Small intestine (tissue), 7 donors: ENCODE results near the gene PTPN6. TPM values are rescaled to one million over a fixed set of nuclear protein-coding genes. Genes with fewer than 3 reads are reported as not detected.

Experiments used
- DNase-seq, 2 donors: peaks; one replicate each; pipeline versions ENCODE4 v3.0.0 to v3.0.0-alpha.2; 2013
- FAIRE-seq: peaks from 2 replicates; lab custom pipeline; 2012; peaks lifted over from hg19 to GRCh38; lab: Jason Lieb, UNC
- H3K27ac ChIP-seq, 3 donors: one replicate each; pipeline ENCODE4 v1.5.1; 2013; ENCODE audit warnings: low read length in 2 of 3, mild to moderate bottlenecking in 2 of 3, control low read depth in 1 of 3, inconsistent platforms in 1 of 3, low read depth in 1 of 3, moderate library complexity in 1 of 3
- H3K27me3 ChIP-seq, 3 donors: one replicate each; pipeline ENCODE4 v1.6.1; 2013; ENCODE audit warnings: low read length in 3 of 3, inconsistent platforms in 1 of 3; ENCODE audit not compliant: control insufficient read depth in 3 of 3, insufficient read depth in 3 of 3
- H3K36me3 ChIP-seq, 3 donors: one replicate each; pipeline ENCODE4 v1.6.1; 2013; ENCODE audit warnings: low read length in 3 of 3, inconsistent platforms in 1 of 3, low read depth in 1 of 3, mild to moderate bottlenecking in 1 of 3, moderate library complexity in 1 of 3; ENCODE audit not compliant: control insufficient read depth in 3 of 3, insufficient read depth in 2 of 3
- H3K4me1 ChIP-seq, 3 donors: one replicate each; pipeline ENCODE4 v1.6.1; 2013; ENCODE audit warnings: low read length in 2 of 3, inconsistent platforms in 1 of 3, low read depth in 1 of 3, mild to moderate bottlenecking in 1 of 3, moderate library complexity in 1 of 3; ENCODE audit not compliant: control insufficient read depth in 3 of 3, insufficient read depth in 2 of 3
- H3K4me3 ChIP-seq, 3 donors: one replicate each; pipeline ENCODE4 v1.5.1; 2013; ENCODE audit warnings: low read length in 3 of 3, control low read depth in 1 of 3, inconsistent platforms in 1 of 3, low read depth in 1 of 3, mild to moderate bottlenecking in 1 of 3, moderate library complexity in 1 of 3
- H3K9me3 ChIP-seq, 2 donors: one replicate each; pipeline ENCODE4 v1.6.1; 2013; ENCODE audit warnings: low read depth in 1 of 2, low read length in 1 of 2; ENCODE audit not compliant: control insufficient read depth in 2 of 2, insufficient read depth in 1 of 2
- WGBS, 3 donors: extraction: QIAGEN DNeasy Blood & Tissue Kit; methylation state at CpG; one replicate each; pipeline ENCODE4 v1.1.7; 2013; 5-methylcytosine and 5-hydroxymethylcytosine counted together
- polyA plus RNA-seq, 4 donors: library from polyadenylated mRNA; stranded (reverse) in 3 of 4; unstranded in 1 of 4; fragments of 200-250 nt in 3 of 4; fragments of 120-200 nt in 1 of 4; gene quantifications; one replicate each; pipeline versions ENCODE4 v1.2.1 to v1.2.3, GENCODE V29; 2013
- donor health status: healthy with polysubstance abuse.
- donor health status: control.
- donor health status: control.
- donor health status: Bipolar disorder and iron deficiency.
- donor health status: healthy.

PTPN6 gene
- polyA plus RNA-seq, 4 donors: 37.4 to 81.1 (median 58.7) TPM

- Histone ChIP-seq H3K36me3 (peaks cover 0 to 72% (median 4%) of the 10 kb centered on the region in 3 donors), H3K27me3 (no peaks in the 10 kb centered on the region), H3K4me1 (peaks cover 0 to 23% (median 0%) of the 10 kb centered on the region in 3 donors), H3K4me3 (peak overlapping the region in 1 of 3 donors; percentile 1), H3K27ac (peak overlapping the region; percentile 28 to 83 (median 35)), H3K9me3 (no peaks in the 10 kb centered on the region)
- 59 to 80% (median 65%) methylated on average over 10 of the region's 10 CpGs for WGBS, 3 donors
- no peak for FAIRE-seq
- DNase-seq: no peak
Measured at GRCh38 chr12:6958609-6959057, 7.5 kb downstream of the PTPN6 start.

GRCh38 chr12:6959058-6959804 lies 8.1 kb downstream of the PTPN6 start:
- H3K36me3 ChIP-seq: peaks cover 0 to 73% (median 4%) of the 10 kb centered on the region in 3 donors
- H3K27me3 ChIP-seq: no peaks in the 10 kb centered on the region
- 56 to 83% (median 68%) methylated on average over 23 to 24 of the region's 24 CpGs for WGBS, 3 donors
- FAIRE-seq (no peak), DNase-seq (peak in 1 of 2 donors; percentile 52)
- H3K4me1 ChIP-seq: peaks cover 0 to 21% (median 0%) of the 10 kb centered on the region in 3 donors
- no peaks in the 10 kb centered on the region for H3K9me3 ChIP-seq
- peak overlapping the region in 1 of 3 donors; percentile 1 for H3K4me3 ChIP-seq
- peak overlapping the region; percentile 28 to 83 (median 35) for H3K27ac ChIP-seq

- Histone ChIP-seq H3K27me3 (no peaks in the 10 kb centered on the region), H3K36me3 (peaks cover 0 to 75% (median 4%) of the 10 kb centered on the region in 3 donors), H3K4me1 (peaks cover 0 to 27% (median 0%) of the 10 kb centered on the region in 3 donors), H3K4me3 (no peak overlapping the region), H3K9me3 (no peaks in the 10 kb centered on the region), H3K27ac (peak overlapping the region in 1 of 3 donors; percentile 99)
- FAIRE-seq (no peak), DNase-seq (no peak)
- 88 to 89% (median 88%) methylated on average over 25 to 26 of the region's 26 CpGs for WGBS, 3 donors
Measured at GRCh38 chr12:6959805-6960592, 8.8 kb downstream of the PTPN6 start.

DNA sequence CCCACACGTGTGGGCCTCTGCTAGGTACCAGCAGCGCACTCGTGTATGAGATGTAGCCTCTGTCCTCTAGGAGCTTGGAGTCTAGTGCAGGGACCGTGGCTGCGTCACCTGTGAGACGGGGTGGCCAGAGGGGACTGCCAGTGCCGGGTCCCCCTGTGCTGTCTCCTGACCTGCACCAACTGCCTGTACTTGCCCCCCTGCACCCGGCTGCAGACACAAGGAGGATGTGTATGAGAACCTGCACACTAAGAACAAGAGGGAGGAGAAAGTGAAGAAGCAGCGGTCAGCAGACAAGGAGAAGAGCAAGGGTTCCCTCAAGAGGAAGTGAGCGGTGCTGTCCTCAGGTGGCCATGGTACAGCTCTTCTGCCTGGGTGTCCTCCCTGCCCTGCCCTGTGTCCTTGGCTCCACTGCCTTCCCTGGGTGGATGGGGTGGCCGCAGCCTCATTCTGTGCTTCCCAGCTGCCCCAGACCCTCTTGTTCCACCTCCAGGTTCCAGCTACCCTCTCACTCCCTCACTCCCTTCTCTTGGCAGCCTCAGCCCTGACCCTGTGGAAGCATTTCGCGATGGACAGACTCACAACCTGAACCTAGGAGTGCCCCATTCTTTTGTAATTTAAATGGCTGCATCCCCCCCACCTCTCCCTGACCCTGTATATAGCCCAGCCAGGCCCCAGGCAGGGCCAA lies 9.6 kb downstream of the PTPN6 start:
- WGBS, 3 donors: 71 to 75% (median 74%) methylated on average over 12 to 13 of the region's 13 CpGs
- Histone ChIP-seq H3K27ac (peak overlapping the region; percentile 98 to 99 (median 98)), H3K4me1 (peaks cover 0 to 33% (median 2%) of the 10 kb centered on the region in 3 donors), H3K9me3 (no peaks in the 10 kb centered on the region), H3K36me3 (peaks cover 3 to 73% (median 4%) of the 10 kb centered on the region in 3 donors), H3K27me3 (no peaks in the 10 kb centered on the region), H3K4me3 (no peak overlapping the region)
- FAIRE-seq: no peak
- DNase-seq: peak in 1 of 2 donors; percentile 44

GRCh38 chr12:6961278-6961694 lies 10.1 kb downstream of the PTPN6 start:
- peak overlapping the region in 2 of 3 donors; percentile 74 to 88 for H3K4me3 ChIP-seq
- peaks cover 0 to 39% (median 2%) of the 10 kb centered on the region in 3 donors for H3K4me1 ChIP-seq
- H3K27ac ChIP-seq: peak overlapping the region; percentile 98 to 99 (median 98)

GRCh38 chr12:6961695-6962284 lies 10.6 kb downstream of the PTPN6 start:
- DNase-seq: peak; percentile 79 to 91
- H3K4me3 ChIP-seq: peak overlapping the region in 2 of 3 donors; percentile 74 to 88
- FAIRE-seq: no peak
- H3K27me3 ChIP-seq: no peaks in the 10 kb centered on the region
- H3K4me1 ChIP-seq: peaks cover 0 to 42% (median 2%) of the 10 kb centered on the region in 3 donors
- peak overlapping the region; percentile 98 to 99 (median 98) for H3K27ac ChIP-seq
- no peaks in the 10 kb centered on the region for H3K9me3 ChIP-seq
- 3 to 12% (median 5%) methylated on average over 16 of the region's 16 CpGs for WGBS, 3 donors
- peaks cover 4 to 71% (median 5%) of the 10 kb centered on the region in 3 donors for H3K36me3 ChIP-seq

More at GRCh38 chr12:6961278-6961694, 10.1 kb downstream of the PTPN6 start:
- H3K27me3 ChIP-seq: no peaks in the 10 kb centered on the region
- H3K9me3 ChIP-seq: no peaks in the 10 kb centered on the region
- no peak for FAIRE-seq
- peak; percentile 63 to 85 for DNase-seq
- H3K36me3 ChIP-seq: peaks cover 3 to 71% (median 5%) of the 10 kb centered on the region in 3 donors
- WGBS, 3 donors: 5 to 31% (median 7%) methylated on average over 24 of the region's 24 CpGs

- no peaks in the 10 kb centered on the region for H3K27me3 ChIP-seq
- peak in 1 of 2 donors; percentile 95 for DNase-seq
- H3K9me3 ChIP-seq: no peaks in the 10 kb centered on the region
- peaks cover 0 to 49% (median 2%) of the 10 kb centered on the region in 3 donors for H3K4me1 ChIP-seq
- FAIRE-seq: no peak
- H3K36me3 ChIP-seq: peaks cover 5 to 71% (median 7%) of the 10 kb centered on the region in 3 donors
- peak overlapping the region; percentile 98 to 99 (median 98) for H3K27ac ChIP-seq
- H3K4me3 ChIP-seq: peak overlapping the region; percentile 64 to 88 (median 74)
- 17 to 47% (median 25%) methylated on average over 22 to 25 of the region's 25 CpGs for WGBS, 3 donors
Measured at GRCh38 chr12:6962285-6963015, 11.3 kb downstream of the PTPN6 start.
